HL-60/S4 treated with retinoic acid at 250 ng/mL for 4 days and 3 days (cell line): Measurements from ENCODE around the gene E2F1.

Source experiments
- in situ Hi-C: fragments of 300-500 bp; cut with MboI; formaldehyde crosslinking; loops from 2 replicates; pipeline ENCODE4 v1.7.0; 2022; ENCODE audit warnings: low sequenced_read_pairs

Gene E2F1

GRCh38 chr20:33673114-33673409 lies 13.1 kb downstream of the E2F1 start:
- in situ Hi-C loops = no loop called here

GRCh38 chr20:33672426-33673113 lies 13.6 kb downstream of the E2F1 start:
- in situ Hi-C loops = no loop called here

- in situ Hi-C loops = no loop called here
Measured at GRCh38 chr20:33671573-33672288, 14.5 kb downstream of the E2F1 start.

- in situ Hi-C loops = no loop called here
Measured at GRCh38 chr20:33670715-33671499, 15.3 kb downstream of the E2F1 start.

- in situ Hi-C loops = loop anchor here (10.0 kb wide), 1 partner anchor 215 kb away; no protein-coding TSS in a partner anchor
Measured at GRCh38 chr20:33669873-33670640, 16.1 kb downstream of the E2F1 start.

- in situ Hi-C loops = loop anchor here (10.0 kb wide), 1 partner anchor 214 kb away; no protein-coding TSS in a partner anchor
Measured at GRCh38 chr20:33669224-33669623, 17.0 kb downstream of the E2F1 start.

GRCh38 chr20:33668466-33669155 lies 17.6 kb downstream of the E2F1 start:
- in situ Hi-C loops = loop anchor here (10.0 kb wide), 1 partner anchor 214 kb away; no protein-coding TSS in a partner anchor

- in situ Hi-C loops = loop anchor here (10.0 kb wide), 1 partner anchor 213 kb away; no protein-coding TSS in a partner anchor
Measured at GRCh38 chr20:33667676-33668465, 18.3 kb downstream of the E2F1 start.

- in situ Hi-C loops = loop anchor here (10.0 kb wide), 1 partner anchor 212 kb away; no protein-coding TSS in a partner anchor
Measured at GRCh38 chr20:33667245-33667675, 18.9 kb downstream of the E2F1 start.

- in situ Hi-C loops = loop anchor here (10.0 kb wide), 1 partner anchor 212 kb away; no protein-coding TSS in a partner anchor
Measured at GRCh38 chr20:33666293-33667244, 19.6 kb downstream of the E2F1 start, which contains the start of gene ACTL10. Gene ACTL10, plus strand, starts transcription at chr20:33666943. Its CDS starts 555 bp downstream, at chr20:33667498.

GRCh38 chr20:33664762-33665144 lies 21.4 kb downstream of the E2F1 start:
- in situ Hi-C loops = loop anchor here (10.0 kb wide), 1 partner anchor 210 kb away; no protein-coding TSS in a partner anchor

- in situ Hi-C loops = loop anchor here (10.0 kb wide), 1 partner anchor 209 kb away; no protein-coding TSS in a partner anchor
Measured at GRCh38 chr20:33664085-33664761, 22.0 kb downstream of the E2F1 start.

GRCh38 chr20:33663161-33664084 lies 22.8 kb downstream of the E2F1 start:
- in situ Hi-C loops = loop anchor here (10.0 kb wide), 1 partner anchor 209 kb away; no protein-coding TSS in a partner anchor

- in situ Hi-C loops = loop anchor here (10.0 kb wide), 1 partner anchor 207 kb away; no protein-coding TSS in a partner anchor
Measured at GRCh38 chr20:33662172-33662571, 24.0 kb downstream of the E2F1 start, which contains the start of gene C20orf144. Gene C20orf144, plus strand, starts transcription at chr20:33662327. Its CDS starts 19 bp downstream, at chr20:33662346.

GRCh38 chr20:33660685-33661058 lies 25.5 kb downstream of the E2F1 start:
- in situ Hi-C loops = loop anchor here (10.0 kb wide), 1 partner anchor 206 kb away; no protein-coding TSS in a partner anchor
